A673 (cell line): ENCODE data around the gene INTS6.

Experiments used
- CTCF ChIP-seq: fragments of 300-800, 200-600 bp; sonication (generic); conservative IDR thresholded peaks from 2 replicates; pipeline ENCODE4 v1.5.1; 2017; ENCODE audit warnings: low read depth, mild to moderate bottlenecking, antibody characterized with exemption, low read length, moderate library complexity, mixed read lengths
- EZH2 ChIP-seq: fragments of 200-600 bp; sonication (generic); IDR thresholded peaks from 2 replicates; pipeline ENCODE4 v1.6.1; 2017; ENCODE audit warnings: borderline replicate concordance, low read depth, mild to moderate bottlenecking, mixed read lengths, antibody characterized with exemption, low read length; ENCODE audit not compliant: poor library complexity, severe bottlenecking

- TF ChIP-seq CTCF (no peak), EZH2 (no peak)
These were observed 40.4 kb downstream of the INTS6 start for GRCh38 chr13:51412431-51412830.
